H1 (cell line): ENCODE results near the gene TK2. TPM values are rescaled to one million over a fixed set of nuclear protein-coding genes. Genes with fewer than 3 reads are reported as not detected.

Experiments used
- CTCF ChIA-PET: fragments of 300-600 bp; sonication (Branson Sonifier 250); formaldehyde crosslinking; loops from one replicate; lab custom pipeline; 2021; ENCODE audit not compliant: partially characterized antibody; lab: Charles Lee
- POLR2A ChIA-PET: fragments of 300-600 bp; sonication (Branson Sonifier 250); formaldehyde crosslinking; loops from one replicate; lab custom pipeline; 2021; ENCODE audit warnings: inconsistent platforms; ENCODE audit not compliant: partially characterized antibody; lab: Charles Lee
- DNase-seq, 2 experiments: peaks; one replicate each; pipeline versions ENCODE4 v3.0.0 to v3.0.0-alpha.2; 2010 to 2022; ENCODE audit warnings: low spot score in 2 of 2, low read depth in 1 of 2, mixed read lengths in 1 of 2
- FAIRE-seq: peaks from 2 replicates; lab custom pipeline; 2011; peaks lifted over from hg19 to GRCh38; lab: Jason Lieb, UNC
- H2AFZ ChIP-seq: 2 replicates; pipeline ENCODE4 v1.8.1; 2012; ENCODE audit warnings: low read length, inconsistent platforms
- H2AK5ac ChIP-seq: 2 replicates; pipeline ENCODE4 v1.6.1; 2013; ENCODE audit warnings: low read depth, low read length
- H2BK120ac ChIP-seq: replicated peaks from 2 replicates; pipeline ENCODE3; 2013; ENCODE audit warnings: low read depth, low read length, inconsistent platforms
- H2BK12ac ChIP-seq: 2 replicates; pipeline ENCODE4 v1.6.1; 2013; ENCODE audit warnings: low read depth, low read length
- H2BK15ac ChIP-seq: 2 replicates; pipeline ENCODE4 v1.6.1; 2013; ENCODE audit warnings: low read length
- H2BK20ac ChIP-seq: 2 replicates; pipeline ENCODE4 v1.6.1; 2013; ENCODE audit warnings: low read length
- H2BK5ac ChIP-seq: 2 replicates; pipeline ENCODE4 v1.6.1; 2013; ENCODE audit warnings: low read depth, low read length
- H3K14ac ChIP-seq: 2 replicates; pipeline ENCODE4 v1.6.1; 2013; ENCODE audit warnings: inconsistent platforms; ENCODE audit not compliant: insufficient read length
- H3K18ac ChIP-seq: 2 replicates; pipeline ENCODE4 v1.6.1; 2013; ENCODE audit warnings: low read length; ENCODE audit errors: extremely low read depth
- H3K23ac ChIP-seq: 2 replicates; pipeline ENCODE4 v1.6.1; 2013; ENCODE audit warnings: inconsistent platforms; ENCODE audit not compliant: insufficient read length
- H3K23me2 ChIP-seq: 2 replicates; pipeline ENCODE4 v1.6.1; 2013; ENCODE audit warnings: low read depth, low read length
- H3K27ac ChIP-seq: 2 replicates; pipeline ENCODE4 v1.6.1; 2011; ENCODE audit warnings: low read depth, low read length, inconsistent platforms
- H3K27me3 ChIP-seq, 4 experiments: replicated peaks in 1 of 4; 1 replicate in 1 of 4; 2 replicates in 3 of 4; pipeline versions ENCODE4 v1.6.1 to v1.8.1; 2011 to 2013; ENCODE audit warnings: low read length in 3 of 4, mild to moderate bottlenecking in 3 of 4, inconsistent platforms in 2 of 4, mixed read lengths in 2 of 4, moderate library complexity in 1 of 4; ENCODE audit not compliant: control insufficient read depth in 3 of 4, insufficient read depth in 3 of 4; ENCODE audit errors: extremely low read depth in 1 of 4
- H3K36me3 ChIP-seq, 4 experiments: 2 replicates each; pipeline versions ENCODE4 v1.6.1 to v1.8.1; 2011 to 2013; ENCODE audit warnings: mild to moderate bottlenecking in 4 of 4, low read length in 3 of 4, moderate library complexity in 2 of 4, control low read depth in 1 of 4, inconsistent platforms in 1 of 4; ENCODE audit not compliant: insufficient read depth in 4 of 4, control insufficient read depth in 2 of 4
- H3K4ac ChIP-seq: replicated peaks from 2 replicates; pipeline ENCODE3; 2013; ENCODE audit warnings: low read length, low read depth, mixed read lengths, inconsistent platforms; ENCODE audit not compliant: insufficient read length
- H3K4me1 ChIP-seq, 4 experiments: replicated peaks in 1 of 4; 1 replicate in 1 of 4; 2 replicates in 3 of 4; pipeline versions ENCODE4 v1.6.1 to v1.8.1; 2011 to 2013; ENCODE audit warnings: low read length in 3 of 4, inconsistent platforms in 2 of 4, mixed read lengths in 1 of 4; ENCODE audit not compliant: insufficient read depth in 4 of 4, control insufficient read depth in 3 of 4
- H3K4me2 ChIP-seq, 2 experiments: 2 replicates each; pipeline versions ENCODE4 v1.6.1 to v1.8.1; 2011 to 2013; ENCODE audit warnings: low read depth in 2 of 2, low read length in 2 of 2, control low read depth in 1 of 2, inconsistent platforms in 1 of 2, mild to moderate bottlenecking in 1 of 2; ENCODE audit not compliant: insufficient read depth in 1 of 2
- H3K4me3 ChIP-seq, 4 experiments: fragments of 200-600, 300-600 bp in 1 of 4; sonication (generic), shearing (Covaris generic), sonication (Bioruptor Twin) in 1 of 4; 2 replicates each; pipeline versions ENCODE4 v1.5.1 to v1.8.1; 2011 to 2016; ENCODE audit warnings: low read length in 4 of 4, low read depth in 3 of 4, control low read depth in 2 of 4, inconsistent platforms in 2 of 4, mild to moderate bottlenecking in 2 of 4, mixed read lengths in 1 of 4, moderate library complexity in 1 of 4; ENCODE audit not compliant: insufficient read depth in 2 of 4; ENCODE audit errors: extremely low read depth in 1 of 4
- H3K56ac ChIP-seq: replicated peaks from 2 replicates; pipeline ENCODE3; 2013; ENCODE audit warnings: low read depth, mild to moderate bottlenecking, mixed read lengths, low read length, inconsistent platforms; ENCODE audit not compliant: insufficient read length
- H3K79me1 ChIP-seq: 2 replicates; pipeline ENCODE4 v1.6.1; 2013; ENCODE audit warnings: low read depth, low read length, control low read depth
- H3K79me2 ChIP-seq, 2 experiments: 2 replicates each; pipeline versions ENCODE4 v1.6.1 to v1.8.1; 2012 to 2013; ENCODE audit warnings: low read length in 2 of 2, mild to moderate bottlenecking in 2 of 2, inconsistent platforms in 1 of 2; ENCODE audit not compliant: insufficient read depth in 2 of 2, control insufficient read depth in 1 of 2
- H3K9ac ChIP-seq, 4 experiments: replicated peaks in 1 of 4; 1 replicate in 1 of 4; 2 replicates in 3 of 4; pipeline versions ENCODE4 v1.6.1 to v1.8.1; 2011 to 2013; ENCODE audit warnings: low read depth in 3 of 4, low read length in 3 of 4, control low read depth in 2 of 4, mild to moderate bottlenecking in 2 of 4, moderate library complexity in 2 of 4, inconsistent platforms in 1 of 4; ENCODE audit errors: extremely low read depth in 1 of 4
- H3K9me3 ChIP-seq, 2 experiments: 2 replicates each; pipeline versions ENCODE4 v1.6.1 to v1.8.1; 2012 to 2013; ENCODE audit warnings: mild to moderate bottlenecking in 2 of 2, moderate library complexity in 2 of 2, control low read depth in 1 of 2, inconsistent platforms in 1 of 2, low read depth in 1 of 2, low read length in 1 of 2, mixed read lengths in 1 of 2; ENCODE audit not compliant: insufficient read depth in 2 of 2
- H4K20me1 ChIP-seq, 2 experiments: replicated peaks in 1 of 2; 2 replicates each; pipeline versions ENCODE3 to v1.8.1; 2011 to 2013; ENCODE audit warnings: inconsistent platforms in 2 of 2, low read length in 2 of 2, mild to moderate bottlenecking in 1 of 2; ENCODE audit not compliant: insufficient read depth in 2 of 2, control insufficient read depth in 1 of 2
- H4K5ac ChIP-seq: 2 replicates; pipeline ENCODE4 v1.6.1; 2013; ENCODE audit warnings: low read length, low read depth, mixed read lengths, inconsistent platforms; ENCODE audit not compliant: insufficient read length
- H4K8ac ChIP-seq: 2 replicates; pipeline ENCODE4 v1.8.0; 2013; ENCODE audit warnings: mild to moderate bottlenecking, moderate library complexity, low read length, inconsistent platforms; ENCODE audit not compliant: insufficient read depth; ENCODE audit errors: extremely low read depth
- H4K91ac ChIP-seq: replicated peaks from 2 replicates; pipeline ENCODE3; 2013; ENCODE audit warnings: low read length, mixed read lengths, inconsistent platforms; ENCODE audit not compliant: insufficient read length
- CEBPB ChIP-seq: IDR thresholded peaks from 2 replicates; pipeline ENCODE4 v1.6.1; 2012; ENCODE audit warnings: low read depth, low read length
- TAF7 ChIP-seq: optimal IDR thresholded peaks from 2 replicates; pipeline ENCODE3; 2011; ENCODE audit warnings: low read depth, mild to moderate bottlenecking, inconsistent platforms, low read length, moderate library complexity, borderline replicate concordance
- TEAD4 ChIP-seq: IDR thresholded peaks from 2 replicates; pipeline ENCODE4 v1.6.1; 2012; ENCODE audit warnings: low read depth, low read length, inconsistent platforms, mixed read lengths
- WGBS, 2 experiments: shearing (Covaris generic) in 1 of 2; methylation state at CpG; one replicate each; pipeline versions ENCODE4 v1.1.6 to v1.1.7; 2013 to 2015; ENCODE audit warnings: low lambda C conversion rate in 2 of 2, mixed read lengths in 2 of 2, inconsistent platforms in 1 of 2, low coverage in 1 of 2, missing lambda C conversion rate in 1 of 2; ENCODE audit not compliant: insufficient replicate concordance in 2 of 2, insufficient coverage in 1 of 2, insufficient read length in 1 of 2; ENCODE audit errors: extremely low coverage in 1 of 2, missing lambda C conversion rate in 1 of 2; 5-methylcytosine and 5-hydroxymethylcytosine counted together
- polyA plus RNA-seq, 7 experiments: library from polyadenylated mRNA; depleted of rRNA in 3 of 7; stranded (reverse) in 5 of 7; unstranded in 2 of 7; fragments of >200 nt in 5 of 7; fragments of 200-250 nt in 2 of 7; gene quantifications; 1 replicate in 5 of 7; 2 replicates in 1 of 7; 4 replicates in 1 of 7; pipeline versions ENCODE4 v1.2.1 to v1.2.3, GENCODE V29; 2011 to 2013; ENCODE audit warnings: missing spikeins in 2 of 7, mixed read lengths in 2 of 7
- total RNA-seq: library from RNA; stranded (reverse); fragmentation: NEBNext Ultra II Directional; extraction: Animal tissue kit (Norgen Biotek cat#: 25700); gene quantifications from 2 replicates; pipeline ENCODE4 v1.2.1, GENCODE V29; 2021

Gene TK2
- total and polyA plus RNA-seq, 2 of the 8 experiments (the other 6 are each of a cell fraction or from before 2014, with no cell fraction given), result 2.7 to 3.6 TPM

- H2BK5ac ChIP-seq, result no peak overlapping the region
- H2BK120ac ChIP-seq, result no peak overlapping the region
- no peak overlapping the region for H4K5ac ChIP-seq
- no peak for DNase-seq
- H3K4me1 ChIP-seq, result peaks cover 0 to 11% (median 10%) of the 10 kb centered on the region in 4 experiments
- no peak overlapping the region for H4K8ac ChIP-seq
- H2AK5ac ChIP-seq, result no peak overlapping the region
- H2BK15ac ChIP-seq, result no peak overlapping the region
- POLR2A ChIA-PET, result no interaction called here
- H3K56ac ChIP-seq, result no peak overlapping the region
- no peak overlapping the region for H3K27ac ChIP-seq
- H3K23me2 ChIP-seq, result peaks cover 4% of the 10 kb centered on the region
- no peak for TF ChIP-seq TAF7
- peak; percentile 82 for TF ChIP-seq TEAD4
- TF ChIP-seq CEBPB, result peak; percentile 57
- H3K9ac ChIP-seq, result no peak overlapping the region
- H4K20me1 ChIP-seq, result no peaks in the 10 kb centered on the region
- no peak overlapping the region for H2BK12ac ChIP-seq
- no peak for FAIRE-seq
- H3K4me2 ChIP-seq, result peak overlapping the region; percentile 20 to 23; a peak in 1 of 4 replicates
- no peaks in the 10 kb centered on the region for H3K9me3 ChIP-seq
- no peak overlapping the region; a peak in 1 of 8 replicates for H3K4me3 ChIP-seq
- H3K14ac ChIP-seq, result no peak overlapping the region
- CTCF ChIA-PET, result interaction anchor here (0.7 to 4.7 kb wide), 14 partner anchors 9 to 239 kb away, joined by 3 to 30 read pairs (median 4); no protein-coding TSS in a partner anchor
- no peak overlapping the region for H2AFZ ChIP-seq
- H2BK20ac ChIP-seq, result no peak overlapping the region
- H3K4ac ChIP-seq, result no peak overlapping the region
- H4K91ac ChIP-seq, result no peak overlapping the region
- no peaks in the 10 kb centered on the region for H3K36me3 ChIP-seq
- 62% methylated on average over 4 of the region's 4 CpGs; no CpG with 5 or more reads in 1 of the 2 experiments for WGBS, 2 experiments
- H3K23ac ChIP-seq, result no peak overlapping the region
- H3K79me2 ChIP-seq, result no peaks in the 10 kb centered on the region
- H3K18ac ChIP-seq, result no peak overlapping the region
- peaks cover 19 to 30% (median 27%) of the 10 kb centered on the region in 4 experiments for H3K27me3 ChIP-seq
- no peaks in the 10 kb centered on the region for H3K79me1 ChIP-seq
These were observed 30.8 kb upstream of the TK2 start for GRCh38 chr16:66580605-66581209.
